Hippocampal formation (tissue), 2 donors: ENCODE results near the gene KRTAP10-8.
"Not testable (repeated sequence)": the region's sequence is repeated elsewhere in the genome, so short reads cannot be mapped to it uniquely, and the experiment has no call there.

Source experiments
- DNase-seq, 2 donors: peaks; one replicate each; lab custom pipeline; 2025; lab: John Stamatoyannopoulos, UW

KRTAP10-8 gene

GRCh38 chr21:44599264-44600029 is 12.4 kb upstream of the KRTAP10-8 start:
- no peak for DNase-seq

- not testable (repeated sequence) for DNase-seq
These were observed 11.5 kb upstream of the KRTAP10-8 start, which contains the start of gene KRTAP10-7 for GRCh38 chr21:44600118-44600978. TSS of gene KRTAP10-7 (plus strand) at chr21:44600597. CDS start at chr21:44600622, 25 bp downstream.

GRCh38 chr21:44601091-44601490 is 10.8 kb upstream of the KRTAP10-8 start:
- DNase-seq = not testable (repeated sequence)

GRCh38 chr21:44601596-44602462 is 10.1 kb upstream of the KRTAP10-8 start:
- no peak for DNase-seq

DNA sequence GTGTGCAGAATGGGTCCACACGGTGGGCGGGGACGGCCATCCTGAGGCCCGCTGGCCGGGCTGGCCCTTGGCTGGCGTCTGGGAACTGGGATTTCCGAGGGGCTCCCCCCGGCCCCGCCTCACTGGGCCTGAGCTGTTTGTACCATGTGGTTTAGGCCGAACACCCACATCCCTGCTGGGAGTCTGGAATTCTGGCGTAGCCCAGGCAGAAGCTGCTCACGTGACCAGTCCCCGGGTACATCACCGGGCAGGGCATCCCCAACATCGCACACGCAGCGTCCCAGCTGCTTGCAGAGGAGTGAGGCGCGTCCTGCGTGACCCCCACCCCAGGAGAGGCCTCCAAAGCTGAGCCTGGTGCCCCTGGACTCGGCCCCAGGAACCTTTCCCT is 9.4 kb upstream of the KRTAP10-8 start:
- no peak for DNase-seq

DNA sequence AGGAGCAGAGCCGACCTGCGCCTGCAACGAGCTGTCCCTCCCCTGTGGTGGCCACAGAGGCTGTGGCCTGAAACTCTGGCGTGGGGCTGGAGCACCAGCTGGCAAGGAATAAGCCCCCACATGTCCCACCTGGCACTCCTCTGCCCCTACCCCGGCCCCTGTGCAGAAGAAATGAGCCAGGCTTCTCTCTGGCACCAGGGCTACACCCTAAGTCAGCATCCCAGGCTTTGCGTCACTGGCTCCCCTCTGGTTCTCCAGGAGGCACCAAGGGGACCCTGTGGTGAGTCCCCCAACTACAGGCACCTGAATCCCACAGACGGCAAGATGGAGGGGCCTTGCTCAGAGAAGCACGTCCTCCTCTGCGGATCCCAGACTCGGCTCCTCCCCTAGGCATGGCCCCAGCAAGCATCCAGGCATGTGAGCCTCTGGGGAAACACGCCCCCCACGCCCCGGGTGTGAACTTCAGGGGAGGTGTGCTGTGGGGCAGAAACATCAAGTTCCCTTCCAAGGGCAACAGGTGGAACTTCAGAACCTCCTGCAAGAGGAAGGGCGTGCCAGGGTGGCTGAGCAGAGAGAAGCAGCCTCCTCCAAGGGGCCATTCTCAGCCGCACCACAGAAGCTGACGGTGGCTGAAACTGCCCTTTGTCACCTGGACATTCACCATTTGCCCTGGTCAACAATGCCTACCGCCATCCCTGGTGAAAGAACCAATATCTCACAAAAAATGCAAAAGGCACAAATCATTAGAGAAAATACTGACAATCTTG is 8.6 kb upstream of the KRTAP10-8 start:
- DNase-seq = no peak

- DNase-seq = no peak
These were observed 8.0 kb upstream of the KRTAP10-8 start for GRCh38 chr21:44603911-44604310.

DNA sequence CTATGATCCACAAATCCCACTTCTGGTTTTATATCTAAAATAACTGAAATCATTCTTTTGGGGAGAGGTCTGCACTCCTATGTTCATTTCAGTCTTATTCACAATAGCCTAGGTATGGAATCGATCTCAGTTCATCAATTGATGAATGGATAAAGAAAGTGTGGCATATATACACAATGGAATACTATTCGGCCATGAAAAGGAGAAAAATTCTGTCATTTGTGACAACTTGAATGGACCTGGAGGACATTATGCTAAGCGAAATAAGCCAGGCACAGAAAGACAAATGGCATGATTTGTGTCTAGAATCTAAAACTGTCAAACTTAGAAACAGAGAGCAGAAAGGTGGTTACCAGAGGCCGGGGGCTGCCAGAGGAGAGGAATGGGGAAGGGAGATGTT is 5.4 kb upstream of the KRTAP10-8 start:
- DNase-seq = no peak

- DNase-seq = no peak
These were observed 2.7 kb upstream of the KRTAP10-8 start for GRCh38 chr21:44609193-44609592.

DNA sequence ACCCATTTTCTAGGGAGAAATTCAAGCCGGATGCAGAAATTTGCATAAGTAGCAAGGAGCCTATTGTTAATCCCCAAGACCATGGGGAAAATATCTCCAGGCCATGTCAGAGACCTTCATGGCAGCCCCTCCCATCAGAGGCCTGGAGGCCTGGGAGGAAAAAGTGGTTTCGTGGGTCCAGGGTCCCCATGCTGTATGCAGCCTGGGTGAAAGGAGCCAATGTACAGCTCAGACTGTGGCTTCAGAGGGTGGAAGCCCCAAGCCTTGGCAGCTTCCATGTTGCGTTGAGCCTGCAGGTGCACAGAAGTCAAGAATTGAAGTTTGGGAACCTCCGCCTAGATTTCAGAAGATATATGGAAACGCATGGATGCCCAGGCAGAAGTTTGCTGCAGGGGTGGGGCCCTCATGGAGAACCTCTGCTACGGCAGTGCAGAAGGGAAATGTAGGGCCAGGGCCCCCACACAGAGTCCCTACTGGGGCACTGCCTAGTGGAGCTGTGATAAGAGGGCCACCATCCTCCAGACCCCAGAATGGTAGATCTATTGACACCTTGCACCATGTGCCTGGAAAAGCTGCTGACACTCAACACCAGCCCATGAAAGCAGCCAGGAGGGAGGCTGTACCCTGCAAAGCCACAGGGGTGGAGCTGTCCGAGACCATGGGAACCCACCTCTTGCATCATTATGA is 1.6 kb upstream of the KRTAP10-8 start:
- not testable (repeated sequence) for DNase-seq

DNA sequence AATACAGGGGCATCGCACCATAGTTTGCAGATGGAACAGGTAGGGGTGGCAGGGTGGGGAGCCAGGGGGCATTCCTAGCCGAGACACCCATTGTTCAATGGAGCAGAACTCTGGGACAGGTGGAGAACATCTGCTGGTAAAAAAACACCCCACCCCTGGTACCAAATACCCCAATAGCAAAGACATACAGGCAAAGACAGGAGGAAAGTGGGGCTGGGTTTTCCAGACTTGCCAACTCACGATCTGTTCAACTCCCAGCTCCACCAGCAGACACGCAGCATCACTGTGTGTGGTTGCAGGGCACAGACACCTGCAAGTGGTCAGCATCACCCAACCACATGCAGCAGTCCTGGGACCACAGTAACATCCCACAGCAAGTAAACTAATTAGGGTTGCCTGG is 328 bp upstream of the KRTAP10-8 start:
- no peak for DNase-seq

DNA sequence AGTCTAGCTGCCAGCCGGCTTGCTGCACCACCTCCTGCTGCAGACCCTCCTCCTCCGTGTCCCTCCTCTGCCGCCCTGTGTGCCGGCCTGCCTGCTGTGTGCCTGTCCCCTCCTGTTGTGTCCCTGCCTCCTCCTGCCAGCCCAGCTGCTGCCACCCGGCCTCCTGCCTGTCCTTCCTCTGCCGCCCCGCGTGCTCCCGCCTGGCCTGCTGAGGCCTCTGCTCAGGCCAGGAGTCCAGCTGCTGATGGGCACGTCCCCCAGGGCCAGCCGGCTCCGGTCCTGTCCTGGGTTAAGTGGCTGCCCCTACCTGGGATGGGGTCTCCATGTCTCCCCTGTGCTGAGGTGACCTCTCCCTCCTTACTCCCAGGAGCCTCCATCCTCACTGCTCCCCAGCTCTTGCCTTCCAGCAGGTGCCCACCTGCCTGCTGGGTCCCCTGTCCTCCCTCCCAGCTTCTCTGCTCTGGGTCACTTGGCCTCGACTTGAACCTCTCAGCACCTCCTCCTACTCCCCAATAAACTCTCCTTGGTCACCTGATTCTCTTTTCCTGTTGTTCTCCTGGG is 870 bp downstream of the KRTAP10-8 start:
- no peak for DNase-seq

DNA sequence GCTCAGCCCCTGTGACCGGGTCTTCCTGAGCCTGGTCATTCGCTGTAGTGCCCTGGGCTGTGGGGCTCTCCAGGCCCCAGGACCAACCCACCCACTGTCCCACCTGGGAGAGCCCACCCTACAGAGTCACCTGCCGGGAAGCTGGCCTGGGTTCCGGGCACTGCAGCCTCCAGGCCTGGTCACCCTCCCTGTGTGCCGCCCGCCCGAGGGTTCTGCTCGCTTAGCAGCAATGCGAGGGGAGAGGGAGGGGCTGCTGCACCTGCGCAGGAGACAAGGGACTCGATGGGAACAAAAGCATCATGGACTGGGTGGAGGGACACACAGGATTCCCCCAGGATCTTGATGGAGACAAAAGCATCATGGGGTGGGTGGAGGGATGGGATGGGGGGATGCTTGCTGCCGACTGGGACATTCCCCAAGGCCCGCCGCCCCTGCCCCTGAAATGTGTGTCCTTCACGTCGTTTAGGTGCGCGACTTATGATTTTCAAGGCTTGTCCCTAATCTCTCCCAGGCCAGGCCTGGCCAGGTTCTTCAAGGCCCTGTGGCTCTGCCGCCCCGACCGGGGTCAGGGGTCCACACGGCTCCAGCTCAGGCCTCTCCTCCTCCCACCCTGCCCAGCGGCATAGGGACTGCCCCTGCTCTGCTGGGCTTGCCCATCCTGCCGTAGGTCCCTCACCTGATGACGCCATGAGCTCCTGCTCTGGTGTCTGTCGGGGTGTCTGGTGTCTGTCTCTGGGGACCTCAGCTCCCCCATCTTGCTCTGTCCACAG is 1.7 kb downstream of the KRTAP10-8 start:
- DNase-seq = no peak

DNA sequence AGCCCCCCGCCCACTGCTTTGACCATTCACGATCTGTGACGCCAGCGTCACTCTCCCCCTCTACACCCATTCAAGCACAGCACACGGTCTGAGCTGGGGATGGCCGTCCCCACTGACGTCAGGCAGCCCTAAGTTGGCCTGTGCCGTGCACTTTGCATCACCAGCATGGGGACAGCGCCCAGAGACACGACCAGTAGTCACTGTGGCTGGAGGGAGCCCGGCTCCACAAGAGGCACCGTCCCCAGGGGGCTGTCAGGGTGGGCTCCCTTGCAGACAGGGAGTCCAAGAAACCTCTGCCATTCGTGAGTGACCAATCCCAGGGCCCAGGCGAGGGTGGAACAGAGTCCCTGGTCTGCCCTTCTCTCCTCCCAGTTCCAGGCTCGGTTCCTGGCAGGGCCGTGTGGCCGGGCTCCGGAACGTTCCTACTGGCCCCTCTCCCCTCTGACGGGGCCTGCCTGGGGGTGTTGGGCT is 2.3 kb downstream of the KRTAP10-8 start:
- no peak for DNase-seq

DNA sequence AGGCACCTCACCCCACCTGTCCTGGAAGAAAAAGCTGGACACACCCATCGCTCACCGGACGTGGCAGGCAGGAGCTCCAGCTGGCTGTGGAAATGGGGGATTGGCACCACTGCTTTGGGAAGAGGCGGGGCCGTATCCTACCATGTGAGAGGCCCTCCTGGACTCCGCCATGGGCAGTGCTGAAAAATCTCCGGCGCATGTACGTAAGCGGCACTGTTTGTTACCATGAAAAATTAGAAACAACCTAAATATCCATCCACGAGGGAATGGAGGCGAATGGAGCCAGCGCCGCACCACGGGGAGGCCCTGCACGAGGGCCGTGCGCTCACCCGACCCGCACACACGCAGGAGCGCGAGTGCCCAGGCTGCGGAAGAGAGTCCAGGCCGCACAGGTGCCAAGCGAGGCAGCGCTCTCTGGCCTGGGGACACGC is 3.1 kb downstream of the KRTAP10-8 start:
- no peak for DNase-seq

- DNase-seq = no peak
These were observed 3.6 kb downstream of the KRTAP10-8 start for GRCh38 chr21:44615466-44615865.

- DNase-seq = no peak
These were observed 4.2 kb downstream of the KRTAP10-8 start for GRCh38 chr21:44615911-44616590.

DNA sequence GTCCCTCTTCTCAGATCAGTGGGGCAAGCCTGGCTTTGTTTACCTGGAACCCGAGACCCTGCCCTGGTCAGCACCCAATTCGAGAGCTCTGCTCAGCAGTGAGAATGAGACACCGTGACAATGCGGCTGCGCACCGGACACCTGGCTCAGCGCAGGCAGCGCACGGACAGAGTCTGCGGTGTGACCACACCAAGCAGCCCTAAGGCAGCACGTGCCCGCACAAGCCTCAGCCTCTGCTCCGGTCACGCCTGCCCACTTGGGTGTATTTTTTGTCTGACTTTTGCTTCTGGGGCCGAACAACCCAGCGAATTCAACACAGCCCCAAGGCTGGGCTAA is 4.7 kb downstream of the KRTAP10-8 start:
- no peak for DNase-seq

- no peak for DNase-seq
These were observed 5.2 kb downstream of the KRTAP10-8 start for GRCh38 chr21:44617071-44617501.
